HepG2 (cell line): Measurements from ENCODE around the gene OASL. TPM values are rescaled to one million over a fixed set of nuclear protein-coding genes. Genes with fewer than 3 reads are reported as not detected.

Experiments
- ATAC-seq: fragments of 200-7000 bp; cut with Tn5 transposase; 3 replicates; pipeline ENCODE4 v1.9.1; 2020; ENCODE audit warnings: mild to moderate bottlenecking, moderate library complexity
- BruUV-seq: library from RNA; stranded (reverse); fragments of 400-500 nt; replicated peaks from 2 replicates; lab custom pipeline; 2021; lab: Mats Ljungman, UMichigan
- CTCF ChIA-PET: fragments of 300-600 bp; formaldehyde crosslinking; extraction: SDS; loops from one replicate; lab custom pipeline; 2021; ENCODE audit warnings: low total read pairs, inconsistent platforms, low intra/inter-chr PET ratio; lab: Yijun Ruan, JAX
- POLR2A ChIA-PET: fragments of 350-600 bp; sonication (Branson Sonifier 250); formaldehyde crosslinking; loops from one replicate; lab custom pipeline; 2020; ENCODE audit warnings: antibody characterized with exemption, inconsistent platforms; lab: Yijun Ruan, JAX
- DNase-seq: peaks from one replicate; pipeline ENCODE4 v3.0.0-alpha.2; 2015; ENCODE audit warnings: low spot score
- FAIRE-seq: peaks from 3 replicates; lab custom pipeline; 2011; peaks lifted over from hg19 to GRCh38; lab: Jason Lieb, UNC
- H2AFZ ChIP-seq: one replicate; pipeline ENCODE4 v1.6.1; 2011; ENCODE audit warnings: low read length, inconsistent platforms
- H3K27ac ChIP-seq: fragments of 300-600 bp; 3 replicates; pipeline ENCODE4 v1.8.0; 2011; ENCODE audit warnings: mixed run types, mild to moderate bottlenecking, mixed read lengths, low read length, inconsistent platforms; ENCODE audit not compliant: insufficient read depth; ENCODE audit errors: extremely low read length
- H3K27me3 ChIP-seq, 2 experiments: fragments of 200-600 bp in 1 of 2; 2 replicates in 1 of 2; 3 replicates in 1 of 2; pipeline versions ENCODE4 v1.6.0 to v1.8.0; 2011; ENCODE audit warnings: low read length in 2 of 2, mild to moderate bottlenecking in 2 of 2, moderate library complexity in 2 of 2, inconsistent platforms in 1 of 2; ENCODE audit not compliant: insufficient read depth in 2 of 2, control insufficient read depth in 1 of 2
- H3K36me3 ChIP-seq, 2 experiments: fragments of 200-600 bp in 1 of 2; replicated peaks in 1 of 2; 2 replicates in 1 of 2; 3 replicates in 1 of 2; pipeline versions ENCODE4 v1.5.1 to v1.8.0; 2011; ENCODE audit warnings: low read length in 2 of 2, inconsistent platforms in 1 of 2; ENCODE audit not compliant: insufficient read depth in 2 of 2, control insufficient read depth in 1 of 2
- H3K4me1 ChIP-seq: 2 replicates; pipeline ENCODE4 v1.5.1; 2012; ENCODE audit warnings: low read length, inconsistent platforms; ENCODE audit not compliant: insufficient read depth
- H3K4me2 ChIP-seq: 2 replicates; pipeline ENCODE4 v1.6.0; 2011; ENCODE audit warnings: low read depth, low read length, inconsistent platforms
- H3K4me3 ChIP-seq, 3 experiments: fragments of 200-600 bp in 1 of 3; sonication (generic), shearing (Covaris generic) in 1 of 3; replicated peaks in 1 of 3; 2 replicates each; pipeline ENCODE4 v1.5.1; 2011 to 2016; ENCODE audit warnings: low read length in 3 of 3, inconsistent platforms in 2 of 3, low read depth in 2 of 3, mild to moderate bottlenecking in 2 of 3, control low read depth in 1 of 3, mixed read lengths in 1 of 3; ENCODE audit not compliant: insufficient read depth in 1 of 3
- H3K79me2 ChIP-seq: one replicate; pipeline ENCODE4 v1.6.1; 2011; ENCODE audit warnings: low read length, inconsistent platforms; ENCODE audit not compliant: insufficient read depth
- H3K9ac ChIP-seq: 2 replicates; pipeline ENCODE4 v1.6.0; 2011; ENCODE audit warnings: mild to moderate bottlenecking, low read depth, low read length, inconsistent platforms; ENCODE audit not compliant: insufficient read depth
- H3K9me3 ChIP-seq: 2 replicates; pipeline ENCODE4 v1.5.1; 2012; ENCODE audit warnings: mild to moderate bottlenecking, low read length
- H4K20me1 ChIP-seq: 2 replicates; pipeline ENCODE4 v1.6.0; 2011; ENCODE audit warnings: inconsistent platforms, mild to moderate bottlenecking, low read length, moderate library complexity; ENCODE audit not compliant: insufficient read depth
- AGO2 ChIP-seq: fragments of 200-400 bp; formaldehyde crosslinking; optimal IDR thresholded peaks from 2 replicates; pipeline ENCODE3; 2017; ENCODE audit warnings: mild to moderate bottlenecking, low read depth, low read length, moderate library complexity
- BHLHE40 ChIP-seq: IDR thresholded peaks from 2 replicates; pipeline ENCODE4 v1.6.1; 2011; ENCODE audit warnings: low read length, improper control_type of control experiment
- DNMT1 ChIP-seq: sonication (generic); formaldehyde crosslinking; IDR thresholded peaks from 2 replicates; pipeline ENCODE4 v1.5.1; 2020; ENCODE audit warnings: mild to moderate bottlenecking, missing genetic modification reagents
- POLR2A ChIP-seq, 2 experiments: IDR thresholded peaks; 2 replicates each; pipeline ENCODE4 v1.6.1; 2011; ENCODE audit warnings: low read depth in 2 of 2, low read length in 2 of 2, mild to moderate bottlenecking in 1 of 2, moderate library complexity in 1 of 2; ENCODE audit not compliant: insufficient read depth in 1 of 2
- POLR2AphosphoS2 ChIP-seq: IDR thresholded peaks from 2 replicates; pipeline ENCODE4 v1.6.1; 2011; ENCODE audit warnings: low read depth, low read length, improper control_type of control experiment
- RBM22 ChIP-seq: fragments of 200-400 bp; formaldehyde crosslinking; optimal IDR thresholded peaks from 2 replicates; pipeline ENCODE3; 2017; ENCODE audit warnings: mild to moderate bottlenecking, low read length, moderate library complexity
- TFAP4 ChIP-seq: sonication (generic); IDR thresholded peaks from 2 replicates; pipeline ENCODE4 v1.6.1; 2016; ENCODE audit warnings: low read depth, borderline replicate concordance
- ZNF17 ChIP-seq: sonication (generic); formaldehyde crosslinking; IDR thresholded peaks from 2 replicates; pipeline ENCODE4 v1.5.0; 2020; ENCODE audit warnings: mild to moderate bottlenecking, missing genetic modification reagents
- ZNF501 ChIP-seq: sonication (generic); formaldehyde crosslinking; IDR thresholded peaks from 2 replicates; pipeline ENCODE4 v1.5.1; 2020; ENCODE audit warnings: mild to moderate bottlenecking, moderate library complexity, missing genetic modification reagents
- ZNF549 ChIP-seq: sonication (generic); formaldehyde crosslinking; IDR thresholded peaks from 2 replicates; pipeline ENCODE4 v1.5.0; 2020; ENCODE audit warnings: missing genetic modification reagents
- ZNF687 ChIP-seq: sonication (generic); formaldehyde crosslinking; IDR thresholded peaks from 2 replicates; pipeline ENCODE4 v1.5.1; 2020; ENCODE audit warnings: mild to moderate bottlenecking, missing genetic modification reagents, moderate library complexity
- WGBS: methylation state at CpG from one replicate; pipeline ENCODE4 v1.1.6; 2017; ENCODE audit warnings: low lambda C conversion rate; 5-methylcytosine and 5-hydroxymethylcytosine counted together
- in situ Hi-C: cut with HindIII; loops from 2 replicates; pipeline ENCODE4 v1.10.0; 2017; ENCODE audit warnings: low pct_unique_long_range_greater_than_20kb; ENCODE audit not compliant: extremely low pct_ligation_motif_present
- intact Hi-C: fragments of 100-400 bp; cut with micrococcal nuclease; formaldehyde crosslinking; loops from one replicate; pipeline ENCODE4 v1.10.0; 2022; ENCODE audit not compliant: unreplicated experiment
- polyA plus RNA-seq, 8 experiments: library from polyadenylated mRNA; depleted of rRNA in 3 of 8; stranded (reverse) in 7 of 8; unstranded in 1 of 8; fragments of >200 nt; fragmentation: Illumina TruSeq in 4 of 8; extraction: Trizol in 4 of 8; gene quantifications; 2 replicates each; pipeline versions ENCODE4 v1.2.1 to v1.2.3, GENCODE V29; 2011 to 2016; ENCODE audit warnings: low read depth in 4 of 8, missing spikeins in 1 of 8, mixed read lengths in 1 of 8; ENCODE audit not compliant: insufficient read depth in 1 of 8
- total RNA-seq, 5 experiments: library from RNA; depleted of rRNA; stranded (reverse); fragments of >200 nt; fragmentation: Illumina TruSeq; extraction: Trizol; gene quantifications; 2 replicates each; pipeline ENCODE4 v1.2.3, GENCODE V29; 2016; ENCODE audit warnings: low read depth in 1 of 5
- TF ChIP-seq, protein P1 (sequence below): IDR thresholded peaks from 2 replicates; pipeline ENCODE4 v1.6.1; 2016; ENCODE audit warnings: missing genetic modification reagents, missing compliant biosample characterization

The OASL gene
- total and polyA plus RNA-seq, 2 of the 13 experiments (the other 11 are each of a cell fraction or from before 2014, with no cell fraction given): 0.11 to 0.22 TPM

- H3K36me3 ChIP-seq: peaks cover 72 to 94% of the 10 kb centered on the region in 2 experiments
- FAIRE-seq: no peak
- peak; percentile 59 for TF ChIP-seq AGO2
- peak; percentile 27; the same call in 1 of the 2 replicates for TF ChIP-seq POLR2AphosphoS2
- no peak for TF ChIP-seq ZNF501 (CRISPR knock-in tag)
- TF ChIP-seq ZNF549 (CRISPR knock-in tag): no peak
- 0 out of 4 replicates have a peak, but pooled peaks of 1 of the 2 experiments have one; percentile 14 for TF ChIP-seq POLR2A (IDR thresholded peaks at IDR 0.05; ENCODE audit: insufficient read depth in 1 of 2, low read depth in 2 of 2, low read length in 2 of 2)
- peak; percentile 46 for TF ChIP-seq RBM22
- TF ChIP-seq ZNF17 (CRISPR knock-in tag): no peak
- ChIA-PET POLR2A (interaction anchor here (2.9 to 4.8 kb wide), 2 partner anchors 12 to 16 kb away, joined by 13 to 35 read pairs; partner anchors contain the start of gene HNF1A), CTCF (no interaction called here)
- no peaks in the 10 kb centered on the region for H3K79me2 ChIP-seq
- DNase-seq: no peak
- 100% methylated on average over 1 of the region's 11 CpGs for WGBS
- H4K20me1 ChIP-seq: no peaks in the 10 kb centered on the region
- H3K9ac ChIP-seq: no peak overlapping the region
- in situ Hi-C loops: no loop called here
- intact Hi-C loops: no loop called here
- no peak overlapping the region for H3K4me3 ChIP-seq
- H3K27me3 ChIP-seq: no peaks in the 10 kb centered on the region
- no peaks in the 10 kb centered on the region for H3K9me3 ChIP-seq
- no peaks in the 10 kb centered on the region for H3K4me1 ChIP-seq
- no TSS peak for BruUV-seq
- H2AFZ ChIP-seq: no peak overlapping the region
- no peak overlapping the region for H3K4me2 ChIP-seq
- no peak overlapping the region for H3K27ac ChIP-seq
- ATAC-seq: no peak
These were observed 42.8 kb downstream of the OASL start for GRCh38 chr12:120996133-120996746.

DNA sequence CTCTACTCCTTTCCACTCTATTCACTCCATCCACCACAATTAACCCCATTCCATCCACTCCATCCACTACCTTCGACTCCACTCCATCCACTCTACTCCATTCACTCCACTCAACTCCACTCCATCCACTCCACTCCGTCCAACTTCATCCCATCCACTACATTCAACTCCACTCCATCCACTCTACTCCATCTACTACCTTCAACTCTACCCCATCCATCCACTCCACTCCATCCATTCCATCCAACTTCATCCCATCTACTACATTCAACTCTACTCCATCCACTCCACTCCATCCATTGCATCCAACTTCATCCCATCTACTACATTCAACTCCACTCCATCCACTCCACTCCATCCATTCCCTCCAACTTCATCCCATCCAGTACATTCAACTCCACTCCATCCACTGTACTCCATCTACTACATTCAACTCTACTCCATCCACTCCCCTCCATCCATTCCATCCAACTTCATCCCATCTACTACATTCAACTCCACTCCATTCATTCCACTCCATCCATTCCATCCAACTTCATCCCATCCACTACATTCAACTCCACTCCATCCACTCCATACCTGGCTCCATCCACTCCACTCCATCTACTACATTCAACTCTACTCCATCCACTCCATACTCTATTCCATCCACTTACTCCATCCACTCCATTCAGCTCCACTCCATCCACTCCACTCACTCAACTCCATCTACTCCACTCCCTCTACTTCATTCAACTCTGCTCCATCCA lies 44.3 kb downstream of the OASL start:
- H3K9me3 ChIP-seq: no peaks in the 10 kb centered on the region
- H3K4me1 ChIP-seq: no peaks in the 10 kb centered on the region
- no peak overlapping the region for H3K9ac ChIP-seq
- H3K4me2 ChIP-seq: no peak overlapping the region
- BruUV-seq: no TSS peak
- in situ Hi-C loops: no loop called here
- no peak overlapping the region for H3K27ac ChIP-seq
- H3K4me3 ChIP-seq: no peak overlapping the region
- POLR2A ChIA-PET: interaction anchor here (2.9 to 4.8 kb wide), 3 partner anchors 10 to 15 kb away, joined by 13 to 35 read pairs (median 15); partner anchors contain the start of gene HNF1A
- no peaks in the 10 kb centered on the region for H4K20me1 ChIP-seq
- WGBS: 100% methylated on average over 2 of the region's 2 CpGs
- DNase-seq: no peak
- peaks cover 60 to 90% of the 10 kb centered on the region in 2 experiments for H3K36me3 ChIP-seq
- no peaks in the 10 kb centered on the region for H3K79me2 ChIP-seq
- no peaks in the 10 kb centered on the region for H3K27me3 ChIP-seq
- no peak overlapping the region for H2AFZ ChIP-seq
- CTCF ChIA-PET: no interaction called here
- ATAC-seq: no peak
- FAIRE-seq: no peak
- intact Hi-C loops: no loop called here
- TF ChIP-seq TFAP4 (no peak), DNMT1 (CRISPR knock-in tag) (no peak), BHLHE40 (no peak), ZNF687 (CRISPR knock-in tag) (no peak)
- TF ChIP-seq, protein P1, sequence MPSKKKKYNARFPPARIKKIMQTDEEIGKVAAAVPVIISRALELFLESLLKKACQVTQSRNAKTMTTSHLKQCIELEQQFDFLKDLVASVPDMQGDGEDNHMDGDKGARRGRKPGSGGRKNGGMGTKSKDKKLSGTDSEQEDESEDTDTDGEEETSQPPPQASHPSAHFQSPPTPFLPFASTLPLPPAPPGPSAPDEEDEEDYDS (CRISPR knock-in tag): no peak
